Suprapubic skin (tissue), 3 donors: ENCODE data around the gene NR3C1.

ENCODE experiments used
- POLR2AphosphoS5 ChIP-seq, 3 donors: sonication (generic); formaldehyde crosslinking; IDR thresholded peaks; one replicate each; pipeline ENCODE4 v1.6.1; 2017; ENCODE audit warnings: antibody characterized with exemption in 3 of 3
- TF ChIP-seq, protein P1 (sequence below), 2 donors: fragments of 200-600 bp in 1 of 2; fragments of 450-650 bp in 1 of 2; sonication (generic) in 1 of 2; IDR thresholded peaks; one replicate each; pipeline ENCODE4 v1.5.1; 2016 to 2019; ENCODE audit warnings: antibody characterized with exemption in 2 of 2, mild to moderate bottlenecking in 1 of 2, moderate library complexity in 1 of 2

DNA sequence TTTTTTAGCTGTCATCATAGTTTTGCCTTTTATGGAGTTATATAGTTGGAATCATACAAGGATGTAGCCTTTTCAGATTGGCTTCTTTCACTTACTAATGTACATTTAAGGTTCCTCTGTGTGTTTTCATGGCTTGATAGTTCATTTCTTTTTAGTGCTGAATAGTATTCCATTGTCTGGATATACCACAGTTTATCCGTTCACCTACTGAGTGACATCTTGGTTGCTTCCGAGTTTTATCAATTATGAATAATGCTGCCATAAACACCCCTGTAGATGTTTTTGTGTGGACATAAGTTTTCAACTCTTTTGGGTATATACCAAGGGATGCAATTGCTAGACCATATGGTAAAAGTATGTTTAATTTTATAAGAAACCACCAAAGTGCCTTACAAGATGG lies 136.3 kb downstream of the NR3C1 start:
- TF ChIP-seq, protein P1, sequence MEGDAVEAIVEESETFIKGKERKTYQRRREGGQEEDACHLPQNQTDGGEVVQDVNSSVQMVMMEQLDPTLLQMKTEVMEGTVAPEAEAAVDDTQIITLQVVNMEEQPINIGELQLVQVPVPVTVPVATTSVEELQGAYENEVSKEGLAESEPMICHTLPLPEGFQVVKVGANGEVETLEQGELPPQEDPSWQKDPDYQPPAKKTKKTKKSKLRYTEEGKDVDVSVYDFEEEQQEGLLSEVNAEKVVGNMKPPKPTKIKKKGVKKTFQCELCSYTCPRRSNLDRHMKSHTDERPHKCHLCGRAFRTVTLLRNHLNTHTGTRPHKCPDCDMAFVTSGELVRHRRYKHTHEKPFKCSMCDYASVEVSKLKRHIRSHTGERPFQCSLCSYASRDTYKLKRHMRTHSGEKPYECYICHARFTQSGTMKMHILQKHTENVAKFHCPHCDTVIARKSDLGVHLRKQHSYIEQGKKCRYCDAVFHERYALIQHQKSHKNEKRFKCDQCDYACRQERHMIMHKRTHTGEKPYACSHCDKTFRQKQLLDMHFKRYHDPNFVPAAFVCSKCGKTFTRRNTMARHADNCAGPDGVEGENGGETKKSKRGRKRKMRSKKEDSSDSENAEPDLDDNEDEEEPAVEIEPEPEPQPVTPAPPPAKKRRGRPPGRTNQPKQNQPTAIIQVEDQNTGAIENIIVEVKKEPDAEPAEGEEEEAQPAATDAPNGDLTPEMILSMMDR (IDR thresholded peaks at IDR 0.05) = no peak
- TF ChIP-seq POLR2AphosphoS5 (IDR thresholded peaks at IDR 0.05) = no peak
